MM.1S (cell line): ENCODE measurements around the gene COQ2.

Experiments
- DNase-seq: peaks from one replicate; pipeline ENCODE4 v3.0.0-alpha.2; 2015
- H2AFZ ChIP-seq: fragments of 300-600 bp; sonication (generic); 2 replicates; pipeline ENCODE4 v1.6.0; 2016; ENCODE audit warnings: antibody characterized with exemption, low read length
- H3F3A ChIP-seq: fragments of 300-600 bp; sonication (generic); 2 replicates; pipeline ENCODE4 v1.6.1; 2016; ENCODE audit warnings: mild to moderate bottlenecking, antibody characterized with exemption, low read length, moderate library complexity, mixed read lengths; ENCODE audit not compliant: insufficient read depth
- H3K27ac ChIP-seq: fragments of 300-600 bp; sonication (generic); 2 replicates; pipeline ENCODE4 v1.5.1; 2016; ENCODE audit warnings: mild to moderate bottlenecking, low read length
- H3K27me3 ChIP-seq: fragments of 300-600 bp; sonication (generic); replicated peaks from 2 replicates; pipeline ENCODE4 v1.6.0; 2016; ENCODE audit warnings: low read length; ENCODE audit not compliant: insufficient read depth
- H3K36me3 ChIP-seq: fragments of 300-600 bp; sonication (generic); replicated peaks from 2 replicates; pipeline ENCODE4 v1.6.1; 2016; ENCODE audit warnings: mild to moderate bottlenecking, low read length, mixed read lengths; ENCODE audit not compliant: insufficient read depth
- H3K4me1 ChIP-seq: fragments of 300-600 bp; sonication (generic); 2 replicates; pipeline ENCODE4 v1.6.1; 2016; ENCODE audit warnings: low read length, mixed read lengths
- H3K4me2 ChIP-seq: fragments of 300-600 bp; sonication (generic); 2 replicates; pipeline ENCODE4 v1.6.0; 2016; ENCODE audit warnings: low read depth, low read length
- H3K4me3 ChIP-seq: fragments of 300-600 bp; sonication (generic); 2 replicates; pipeline ENCODE4 v1.5.1; 2016; ENCODE audit warnings: low read length, mixed read lengths
- H3K79me2 ChIP-seq: fragments of 300-600 bp; sonication (generic); 2 replicates; pipeline ENCODE4 v1.6.1; 2016; ENCODE audit warnings: mixed run types, low read length, mixed read lengths
- H3K9ac ChIP-seq: fragments of 300-600 bp; sonication (generic); 2 replicates; pipeline ENCODE4 v1.6.1; 2016; ENCODE audit warnings: low read length, mixed read lengths
- H3K9me2 ChIP-seq: fragments of 300-600 bp; sonication (generic); replicated peaks from 2 replicates; pipeline ENCODE4 v1.6.1; 2016; ENCODE audit warnings: mild to moderate bottlenecking, low read length, mixed read lengths; ENCODE audit not compliant: insufficient read depth
- H3K9me3 ChIP-seq: fragments of 300-600 bp; sonication (generic); replicated peaks from 2 replicates; pipeline ENCODE4 v1.6.1; 2016; ENCODE audit warnings: mild to moderate bottlenecking, low read length, mixed read lengths; ENCODE audit not compliant: insufficient read depth
- H4K20me1 ChIP-seq: fragments of 300-600 bp; sonication (generic); 2 replicates; pipeline ENCODE4 v1.6.1; 2016; ENCODE audit warnings: mild to moderate bottlenecking, low read length, moderate library complexity, mixed read lengths; ENCODE audit not compliant: insufficient read depth
- EZH2 ChIP-seq: fragments of 300-600 bp; sonication (generic); optimal IDR thresholded peaks from 2 replicates; pipeline ENCODE3; 2017; ENCODE audit warnings: low read depth, mild to moderate bottlenecking, antibody characterized with exemption, low read length, mixed read lengths
- EZH2phosphoT487 ChIP-seq: fragments of 300-600 bp; sonication (generic); IDR thresholded peaks from 2 replicates; pipeline ENCODE4 v1.6.1; 2018; ENCODE audit warnings: antibody characterized with exemption, low read length
- TF ChIP-seq, protein P1 (sequence below): fragments of 300-600 bp; sonication (generic); IDR thresholded peaks from 2 replicates; pipeline ENCODE4 v1.5.1; 2016; ENCODE audit warnings: antibody characterized with exemption, low read length, mixed read lengths

Gene COQ2

DNA sequence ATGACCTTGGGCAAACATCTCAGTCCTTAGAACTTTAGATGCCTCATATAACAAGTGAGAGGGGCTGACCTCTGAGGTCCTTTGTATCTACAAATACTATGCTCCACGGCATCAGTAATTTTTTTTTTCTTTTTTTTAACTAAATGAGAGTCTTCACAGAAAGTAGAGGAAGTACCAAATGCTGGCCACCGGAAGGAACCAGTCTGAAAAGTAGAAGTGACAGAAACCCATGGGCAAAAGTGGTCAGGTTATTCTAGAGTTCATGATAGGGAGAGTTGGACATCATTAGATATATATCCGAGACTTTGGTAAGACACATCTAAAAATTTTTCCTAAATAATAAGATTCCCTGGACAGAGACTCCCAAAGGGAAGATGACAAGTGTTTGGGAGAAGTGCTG is 53.7 kb downstream of the COQ2 start:
- no peak for TF ChIP-seq EZH2phosphoT487
- TF ChIP-seq, protein P1, sequence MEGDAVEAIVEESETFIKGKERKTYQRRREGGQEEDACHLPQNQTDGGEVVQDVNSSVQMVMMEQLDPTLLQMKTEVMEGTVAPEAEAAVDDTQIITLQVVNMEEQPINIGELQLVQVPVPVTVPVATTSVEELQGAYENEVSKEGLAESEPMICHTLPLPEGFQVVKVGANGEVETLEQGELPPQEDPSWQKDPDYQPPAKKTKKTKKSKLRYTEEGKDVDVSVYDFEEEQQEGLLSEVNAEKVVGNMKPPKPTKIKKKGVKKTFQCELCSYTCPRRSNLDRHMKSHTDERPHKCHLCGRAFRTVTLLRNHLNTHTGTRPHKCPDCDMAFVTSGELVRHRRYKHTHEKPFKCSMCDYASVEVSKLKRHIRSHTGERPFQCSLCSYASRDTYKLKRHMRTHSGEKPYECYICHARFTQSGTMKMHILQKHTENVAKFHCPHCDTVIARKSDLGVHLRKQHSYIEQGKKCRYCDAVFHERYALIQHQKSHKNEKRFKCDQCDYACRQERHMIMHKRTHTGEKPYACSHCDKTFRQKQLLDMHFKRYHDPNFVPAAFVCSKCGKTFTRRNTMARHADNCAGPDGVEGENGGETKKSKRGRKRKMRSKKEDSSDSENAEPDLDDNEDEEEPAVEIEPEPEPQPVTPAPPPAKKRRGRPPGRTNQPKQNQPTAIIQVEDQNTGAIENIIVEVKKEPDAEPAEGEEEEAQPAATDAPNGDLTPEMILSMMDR: no peak
- TF ChIP-seq EZH2: no peak
- Histone ChIP-seq H2AFZ (no peak overlapping the region), H3K4me3 (no peak overlapping the region), H3K27ac (no peak overlapping the region), H3K9ac (no peak overlapping the region), H3K36me3 (no peaks in the 10 kb centered on the region), H3K27me3 (no peaks in the 10 kb centered on the region), H3K9me2 (no peaks in the 10 kb centered on the region), H3F3A (peaks cover 15% of the 10 kb centered on the region; the same call in 1 of the 2 replicates), H3K4me1 (peaks cover 30% of the 10 kb centered on the region), H3K9me3 (no peaks in the 10 kb centered on the region), H3K79me2 (no peaks in the 10 kb centered on the region), H4K20me1 (no peaks in the 10 kb centered on the region), H3K4me2 (no peak overlapping the region)
- no peak for DNase-seq

DNA sequence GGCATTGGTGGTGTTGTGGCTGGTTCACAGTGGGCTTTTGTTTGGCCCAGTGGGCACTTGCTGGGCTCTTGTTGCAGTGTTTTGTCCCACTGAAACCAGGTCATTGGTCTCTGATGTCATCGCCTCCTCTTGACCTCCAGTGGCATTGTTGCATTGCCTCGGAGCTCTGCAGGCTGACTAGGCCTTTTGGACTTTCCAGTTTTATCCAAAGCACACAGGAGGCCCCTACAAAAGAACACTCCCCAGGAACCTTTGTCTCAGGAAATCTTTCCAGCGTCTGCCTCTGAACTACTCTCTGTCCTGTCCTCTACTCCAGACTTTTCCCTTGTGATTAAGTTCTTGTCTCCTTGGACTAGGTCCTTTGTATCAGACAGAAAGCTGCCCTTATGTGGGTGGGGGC is 54.8 kb downstream of the COQ2 start:
- no peak overlapping the region for H3K9ac ChIP-seq
- H3K9me3 ChIP-seq: no peaks in the 10 kb centered on the region
- H2AFZ ChIP-seq: no peak overlapping the region
- no peak overlapping the region for H3K4me3 ChIP-seq
- no peak for DNase-seq
- H3F3A ChIP-seq: peaks cover 15% of the 10 kb centered on the region; the same call in 1 of the 2 replicates
- H3K4me1 ChIP-seq: peaks cover 28% of the 10 kb centered on the region
- no peaks in the 10 kb centered on the region for H3K27me3 ChIP-seq
- TF ChIP-seq EZH2 (no peak), EZH2phosphoT487 (no peak)
- TF ChIP-seq, protein P1: no peak
- H4K20me1 ChIP-seq: no peaks in the 10 kb centered on the region
- no peak overlapping the region for H3K27ac ChIP-seq
- no peaks in the 10 kb centered on the region for H3K79me2 ChIP-seq
- no peaks in the 10 kb centered on the region for H3K9me2 ChIP-seq
- no peak overlapping the region for H3K4me2 ChIP-seq
- no peaks in the 10 kb centered on the region for H3K36me3 ChIP-seq

DNA sequence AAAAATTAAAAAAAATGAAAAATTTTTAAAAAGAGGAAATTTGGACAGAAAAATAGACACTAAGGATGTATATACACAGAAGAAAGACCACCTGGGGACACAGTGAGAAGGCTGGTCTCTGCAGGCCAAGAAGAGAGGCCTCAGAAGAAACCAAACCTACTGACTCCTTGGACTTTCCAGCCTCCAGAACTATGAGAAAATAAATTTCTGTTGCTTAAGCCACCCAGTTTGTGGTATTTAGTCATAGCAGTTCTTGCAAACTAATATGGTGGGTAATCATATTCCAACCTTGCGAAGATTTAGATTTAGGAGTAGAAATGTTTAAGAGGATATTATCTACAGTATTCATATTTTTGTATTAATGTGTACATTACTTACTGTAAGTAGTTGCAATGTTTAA is 56.4 kb downstream of the COQ2 start:
- H3K27me3 ChIP-seq: no peaks in the 10 kb centered on the region
- no peak overlapping the region for H3K27ac ChIP-seq
- no peak for TF ChIP-seq EZH2phosphoT487
- TF ChIP-seq, protein P1: no peak
- no peak for TF ChIP-seq EZH2
- peaks cover 33% of the 10 kb centered on the region for H3K4me1 ChIP-seq
- no peaks in the 10 kb centered on the region for H4K20me1 ChIP-seq
- no peak overlapping the region for H3K4me3 ChIP-seq
- H3K79me2 ChIP-seq: no peaks in the 10 kb centered on the region
- H3K9me3 ChIP-seq: no peaks in the 10 kb centered on the region
- no peaks in the 10 kb centered on the region for H3K9me2 ChIP-seq
- no peak overlapping the region for H3K4me2 ChIP-seq
- H3K36me3 ChIP-seq: no peaks in the 10 kb centered on the region
- H3F3A ChIP-seq: peaks cover 15% of the 10 kb centered on the region; the same call in 1 of the 2 replicates
- H2AFZ ChIP-seq: no peak overlapping the region
- DNase-seq: no peak
- H3K9ac ChIP-seq: no peak overlapping the region
